ENCODE measurements around the gene GPR45. TPM values are rescaled to one million over a fixed set of nuclear protein-coding genes. Genes with fewer than 3 reads are reported as not detected.

GPR45 gene
- total RNA-seq, 1 donor from 2014 or later = not detected

DNA sequence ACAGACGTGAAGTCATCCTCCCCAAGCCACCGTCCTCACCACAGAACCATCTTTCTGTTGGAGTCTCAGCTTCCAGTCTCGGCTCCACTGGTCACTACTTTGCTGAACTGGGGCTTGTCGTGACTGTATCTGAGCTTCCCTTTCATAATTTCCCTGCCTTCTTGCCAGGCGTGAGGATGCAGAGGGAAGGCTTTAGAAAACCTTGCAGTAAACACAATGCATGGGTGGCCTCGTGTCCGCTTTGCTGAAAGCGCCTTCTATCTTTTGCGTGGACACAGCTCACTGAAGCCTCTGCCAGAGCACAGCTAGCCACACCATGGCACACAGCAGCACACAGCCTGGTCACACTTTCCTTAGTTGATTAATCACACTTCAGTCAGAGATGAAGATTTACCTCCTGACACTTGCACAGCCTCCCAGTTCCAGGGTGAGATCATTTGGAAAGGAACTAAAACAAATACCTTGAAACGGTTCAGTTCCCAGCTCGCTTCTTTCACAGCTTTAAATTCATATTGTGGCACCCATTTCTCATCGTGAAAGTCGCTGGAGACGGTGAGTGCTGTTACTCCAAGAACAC lies 2.8 kb upstream of the GPR45 start:
- no peak for TF ChIP-seq POLR2A (IDR thresholded peaks at IDR 0.05)
- no peak for TF ChIP-seq CTCF (IDR thresholded peaks at IDR 0.05)
- TF ChIP-seq POLR2AphosphoS5 (IDR thresholded peaks at IDR 0.05; ENCODE audit: insufficient read depth in 1 of 2, low read depth in 1 of 2) = no peak
- intact Hi-C loops (cut with DNase I) = loop anchor here (5.0 kb wide), 1 partner anchor 121 kb away; no protein-coding TSS in a partner anchor

DNA sequence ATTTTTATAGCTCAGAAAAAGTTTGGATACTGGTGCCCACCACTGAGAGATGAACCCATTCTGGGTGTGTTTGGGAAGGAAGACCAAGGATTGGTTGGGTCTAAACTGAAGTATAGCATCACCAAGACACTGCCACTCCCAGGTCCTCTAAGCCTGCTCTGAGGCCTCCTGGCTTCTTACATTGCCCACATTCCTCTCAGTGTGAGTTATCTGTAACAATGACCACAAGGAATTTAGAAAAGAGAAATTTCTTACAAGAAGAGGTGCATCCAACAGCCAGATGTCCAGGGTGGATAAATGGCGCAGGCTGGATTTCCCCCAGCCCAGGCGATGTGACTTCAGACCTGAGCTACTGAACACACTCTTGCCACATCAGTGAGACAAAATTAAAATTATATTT lies 1.6 kb upstream of the GPR45 start:
- H3K27ac ChIP-seq = no peak overlapping the region
- TF ChIP-seq CTCF (IDR thresholded peaks at IDR 0.05) = no peak
- no peak for TF ChIP-seq POLR2AphosphoS5 (IDR thresholded peaks at IDR 0.05; ENCODE audit: insufficient read depth in 1 of 2, low read depth in 1 of 2)
- TF ChIP-seq POLR2A (IDR thresholded peaks at IDR 0.05) = no peak
- intact Hi-C loops (cut with DNase I) = loop anchor here (5.0 kb wide), 1 partner anchor 123 kb away; no protein-coding TSS in a partner anchor
- no peaks in the 10 kb centered on the region for H3K9me3 ChIP-seq
- no peaks in the 10 kb centered on the region for H3K4me1 ChIP-seq
- DNase-seq (ENCODE audit: extremely low spot score in 2 of 2) = no peak
- no peaks in the 10 kb centered on the region for H3K36me3 ChIP-seq
- H3K4me3 ChIP-seq = no peak overlapping the region
- H3K27me3 ChIP-seq = no peaks in the 10 kb centered on the region

More for the DNA sequence above, 2.8 kb upstream of the GPR45 start:
- no peak overlapping the region for H3K4me3 ChIP-seq
- no peaks in the 10 kb centered on the region for H3K36me3 ChIP-seq
- H3K9me3 ChIP-seq = no peaks in the 10 kb centered on the region
- no peak for DNase-seq (ENCODE audit: extremely low spot score in 2 of 2)
- H3K27me3 ChIP-seq = no peaks in the 10 kb centered on the region
- H3K4me1 ChIP-seq = no peaks in the 10 kb centered on the region
- H3K27ac ChIP-seq = no peak overlapping the region

DNA sequence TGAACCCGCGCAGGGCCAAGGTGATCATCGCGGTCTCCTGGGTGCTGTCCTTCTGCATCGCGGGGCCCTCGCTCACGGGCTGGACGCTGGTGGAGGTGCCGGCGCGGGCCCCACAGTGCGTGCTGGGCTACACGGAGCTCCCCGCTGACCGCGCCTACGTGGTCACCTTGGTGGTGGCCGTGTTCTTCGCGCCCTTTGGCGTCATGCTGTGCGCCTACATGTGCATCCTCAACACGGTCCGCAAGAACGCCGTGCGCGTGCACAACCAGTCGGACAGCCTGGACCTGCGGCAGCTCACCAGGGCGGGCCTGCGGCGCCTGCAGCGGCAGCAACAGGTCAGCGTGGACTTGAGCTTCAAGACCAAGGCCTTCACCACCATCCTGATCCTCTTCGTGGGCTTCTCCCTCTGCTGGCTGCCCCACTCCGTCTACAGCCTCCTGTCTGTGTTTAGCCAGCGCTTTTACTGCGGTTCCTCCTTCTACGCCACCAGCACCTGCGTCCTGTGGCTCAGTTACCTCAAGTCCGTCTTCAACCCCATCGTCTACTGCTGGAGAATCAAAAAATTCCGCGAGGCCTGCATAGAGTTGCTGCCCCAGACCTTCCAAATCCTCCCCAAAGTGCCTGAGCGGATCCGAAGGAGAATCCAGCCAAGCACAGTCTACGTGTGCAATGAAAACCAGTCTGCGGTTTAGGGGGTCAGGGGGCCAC lies 897 bp downstream of the GPR45 start:
- H3K27ac ChIP-seq = no peak overlapping the region
- H3K4me1 ChIP-seq = no peaks in the 10 kb centered on the region
- TF ChIP-seq POLR2AphosphoS5 (IDR thresholded peaks at IDR 0.05; ENCODE audit: insufficient read depth in 1 of 2, low read depth in 1 of 2) (no peak), CTCF (IDR thresholded peaks at IDR 0.05) (no peak), POLR2A (IDR thresholded peaks at IDR 0.05) (no peak)

DNA sequence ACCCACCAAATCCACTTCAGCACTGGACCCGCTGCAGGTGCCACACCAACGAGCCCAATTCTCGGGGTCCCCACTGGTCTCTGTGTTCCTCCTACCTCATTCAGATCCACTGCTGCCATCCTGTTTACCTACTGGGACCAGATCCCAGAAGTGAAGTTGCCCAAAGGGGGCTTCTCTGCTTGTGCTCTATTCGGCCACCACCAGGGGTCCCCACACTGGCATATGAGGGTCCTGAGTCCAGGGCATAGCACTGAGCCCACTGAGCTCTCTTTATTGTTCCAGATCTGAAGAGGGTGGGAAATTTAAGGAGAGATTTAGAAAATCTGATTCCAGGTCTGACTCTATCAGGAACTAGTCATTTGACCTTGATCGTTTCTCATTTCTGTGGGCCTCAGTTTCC lies 2.4 kb downstream of the GPR45 start:
- no peak for TF ChIP-seq POLR2AphosphoS5 (IDR thresholded peaks at IDR 0.05; ENCODE audit: insufficient read depth in 1 of 2, low read depth in 1 of 2)
- no peak for TF ChIP-seq CTCF (IDR thresholded peaks at IDR 0.05)
- TF ChIP-seq POLR2A (IDR thresholded peaks at IDR 0.05) = no peak
- no peak overlapping the region for H3K4me3 ChIP-seq
- H3K9me3 ChIP-seq = no peaks in the 10 kb centered on the region
- no peaks in the 10 kb centered on the region for H3K4me1 ChIP-seq
- no peaks in the 10 kb centered on the region for H3K36me3 ChIP-seq
- no peak for DNase-seq (ENCODE audit: extremely low spot score in 2 of 2)
- intact Hi-C loops (cut with DNase I) = no loop called here
- no peak overlapping the region for H3K27ac ChIP-seq
- H3K27me3 ChIP-seq = no peaks in the 10 kb centered on the region

More for the DNA sequence above, 897 bp downstream of the GPR45 start:
- Histone ChIP-seq H3K4me3 (no peak overlapping the region), H3K36me3 (no peaks in the 10 kb centered on the region), H3K27me3 (no peaks in the 10 kb centered on the region), H3K9me3 (no peaks in the 10 kb centered on the region)
- intact Hi-C loops (cut with DNase I) = no loop called here
- DNase-seq (ENCODE audit: extremely low spot score in 2 of 2) = no peak

- no peak for DNase-seq (ENCODE audit: extremely low spot score in 2 of 2)
- intact Hi-C loops (cut with DNase I) = no loop called here
- Histone ChIP-seq H3K27ac (no peak overlapping the region), H3K4me1 (no peaks in the 10 kb centered on the region), H3K9me3 (no peaks in the 10 kb centered on the region), H3K36me3 (no peaks in the 10 kb centered on the region), H3K4me3 (no peak overlapping the region), H3K27me3 (no peaks in the 10 kb centered on the region)
- TF ChIP-seq POLR2AphosphoS5 (IDR thresholded peaks at IDR 0.05; ENCODE audit: insufficient read depth in 1 of 2, low read depth in 1 of 2) (no peak), CTCF (IDR thresholded peaks at IDR 0.05) (no peak), POLR2A (IDR thresholded peaks at IDR 0.05) (no peak)
Observed at GRCh38 chr2:105244451-105244850, 2.9 kb downstream of the GPR45 start.
